NCI-H526 (cell line): Measurements from ENCODE around the gene MYO19.
A peak's percentile ranks its signal among the peaks of the same experiment; 100 is the strongest.
"Not testable (repeated sequence)": the region's sequence is repeated elsewhere in the genome, so short reads cannot be mapped to it uniquely, and the experiment has no call there.

Source experiments
- DNase-seq, 2 experiments: peaks; one replicate each; lab custom pipeline; 2025; lab: John Stamatoyannopoulos, UW

Gene MYO19

DNA sequence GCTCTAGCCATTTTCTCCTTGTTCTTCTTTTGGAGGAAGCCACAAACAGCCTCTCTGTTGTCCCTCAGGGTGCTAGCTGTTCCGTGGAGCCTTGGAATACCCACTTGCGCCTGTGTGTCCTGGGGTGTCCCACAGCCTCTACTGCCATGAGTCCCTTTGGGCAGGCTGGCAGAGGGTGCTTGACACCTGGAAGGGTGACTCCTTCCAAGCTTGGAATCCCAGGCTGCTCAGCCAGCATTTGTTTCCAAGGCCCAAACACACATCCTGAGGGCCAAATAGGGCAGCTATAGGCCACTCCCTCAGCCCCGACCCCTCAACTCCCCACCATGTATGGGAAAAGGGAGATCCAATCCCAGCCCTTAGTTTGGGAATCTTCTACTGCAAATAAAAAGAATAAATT is 33.3 kb downstream of the MYO19 start:
- no peak for DNase-seq

DNA sequence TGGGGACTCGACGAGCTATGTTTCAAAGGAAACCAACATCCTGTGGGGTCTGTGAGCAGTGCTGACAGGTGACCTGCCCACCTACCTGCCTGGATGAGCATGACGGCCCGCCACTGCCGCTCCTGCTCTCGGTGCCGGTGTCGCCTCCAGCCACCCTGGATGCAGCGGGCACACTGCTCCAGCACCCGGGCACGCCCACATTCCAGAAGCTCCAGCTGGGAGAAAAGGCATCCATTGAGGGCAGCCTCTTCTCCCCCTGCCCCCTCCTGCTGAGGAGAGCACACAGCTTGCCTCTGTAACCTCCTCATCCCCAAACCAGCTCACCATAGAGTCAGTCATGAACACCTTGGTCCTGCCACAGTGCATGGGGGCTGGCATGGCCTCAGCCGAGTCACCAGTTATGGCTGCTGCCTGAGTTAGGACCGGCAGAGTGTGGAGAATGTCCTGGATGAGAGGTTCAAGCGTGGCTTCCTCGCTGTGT is 33.9 kb downstream of the MYO19 start:
- DNase-seq, result no peak

DNA sequence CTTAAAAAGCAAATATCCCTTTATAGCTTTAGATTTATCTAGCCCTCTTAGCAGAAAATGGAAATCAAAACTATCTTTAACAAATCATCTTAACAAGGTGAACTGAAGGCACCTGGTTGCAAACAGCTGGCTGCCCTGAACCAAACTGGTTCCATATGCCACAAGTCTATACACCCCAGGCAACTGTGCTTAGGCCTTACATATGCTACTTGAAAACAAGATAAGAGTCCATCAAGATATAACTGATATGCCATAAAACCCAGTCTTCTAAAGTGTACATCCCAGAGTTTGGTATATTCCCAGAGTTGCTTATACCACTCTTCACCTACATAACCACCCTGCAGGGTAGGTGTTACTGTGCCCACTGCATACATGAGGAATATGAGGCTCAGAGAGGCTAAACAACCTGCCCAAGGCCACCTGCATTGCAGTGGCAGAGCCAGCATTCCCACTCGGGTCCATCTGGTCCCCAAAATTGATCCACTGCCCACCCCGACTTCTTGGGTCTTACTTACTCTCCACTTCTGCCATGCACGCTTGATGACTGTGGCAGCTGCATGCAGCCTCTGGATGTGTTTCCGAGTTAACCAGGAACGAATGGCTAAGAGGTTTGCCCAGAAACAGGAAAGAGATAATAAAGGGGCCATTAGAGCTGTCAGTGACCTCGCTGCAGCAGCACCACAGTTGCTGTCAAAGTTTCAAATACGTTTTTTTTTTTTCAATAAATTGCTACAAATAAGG is 35.9 kb downstream of the MYO19 start:
- DNase-seq, result no peak

DNA sequence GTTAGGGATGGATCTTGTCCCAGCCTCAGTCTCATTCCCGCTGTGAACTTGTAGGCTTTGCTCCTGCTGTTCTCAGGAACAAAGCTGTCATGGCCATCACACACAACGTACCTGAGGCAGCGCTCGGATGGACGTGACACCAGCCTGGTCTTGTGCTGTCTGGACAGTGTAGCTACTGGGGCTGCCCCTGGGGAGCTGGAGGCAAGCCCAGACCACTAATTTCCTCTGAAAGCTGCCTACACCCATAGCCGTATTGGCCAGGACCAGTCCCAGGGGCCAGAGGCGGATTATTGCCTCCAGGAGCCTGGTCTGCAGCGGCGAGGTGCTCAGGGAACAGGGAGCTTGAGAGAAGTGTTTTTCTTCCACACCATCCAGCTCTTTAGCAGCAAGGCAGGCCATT is 36.5 kb downstream of the MYO19 start:
- DNase-seq, result no peak

DNA sequence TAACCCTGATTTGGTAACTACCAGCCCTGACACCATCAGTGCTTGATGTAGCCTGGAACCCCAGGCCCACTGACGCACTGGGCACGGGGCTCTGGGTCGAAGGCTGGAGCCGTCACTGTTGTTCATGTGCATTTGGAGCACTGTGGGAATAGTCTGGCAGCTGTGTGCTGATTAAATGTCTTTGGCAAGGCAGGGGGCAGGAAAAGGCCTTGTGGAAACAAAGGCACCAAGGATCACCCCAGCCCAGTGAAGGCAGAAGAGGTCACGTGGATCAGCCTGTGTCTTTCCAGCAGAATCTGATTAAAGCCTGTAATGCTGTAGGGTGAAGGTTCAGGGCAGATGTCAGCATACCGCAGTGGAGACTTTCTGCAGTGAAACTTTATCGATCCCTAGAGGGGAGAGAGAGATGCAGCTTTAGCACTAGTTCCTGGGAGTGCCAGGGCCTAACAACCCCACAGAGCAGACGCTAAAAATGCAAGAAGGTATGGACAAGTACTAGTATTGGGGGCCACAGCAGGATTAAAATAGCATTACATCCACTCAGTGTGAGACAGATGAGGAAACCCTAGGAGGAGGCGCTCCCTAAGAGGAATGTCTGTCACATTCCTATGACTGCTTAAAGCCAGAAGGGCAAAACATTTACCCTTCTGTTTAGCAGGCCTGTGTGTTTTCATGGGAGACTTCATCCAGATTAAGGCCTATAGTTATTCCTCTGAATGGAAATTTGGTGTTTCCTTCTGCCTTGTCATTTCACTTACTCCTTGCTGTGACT is 38.5 kb downstream of the MYO19 start:
- no peak for DNase-seq

DNA sequence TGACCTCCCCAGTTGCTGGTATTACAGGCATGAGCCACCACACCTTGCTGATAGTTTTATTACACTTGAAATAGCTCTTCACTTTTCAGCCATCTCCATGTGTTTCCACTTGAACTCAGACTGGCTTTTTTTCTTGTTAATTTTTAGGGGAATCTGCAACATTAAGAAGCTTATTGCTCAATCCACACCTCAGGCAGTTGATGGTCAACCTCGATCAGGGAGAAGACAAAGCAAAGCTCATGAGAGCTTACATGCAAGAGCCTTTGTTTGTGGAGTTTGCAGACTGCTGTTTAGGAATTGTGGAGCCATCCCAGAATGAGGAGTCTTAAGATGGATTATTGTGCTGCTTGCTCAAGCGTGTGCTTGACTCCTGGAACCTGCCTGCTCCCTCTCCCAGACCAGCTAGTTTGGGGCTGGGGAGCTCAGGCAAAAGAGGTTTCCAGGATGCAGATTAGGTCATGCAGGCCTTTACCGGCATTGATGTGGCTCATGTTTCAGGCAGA is 39.5 kb downstream of the MYO19 start:
- no peak for DNase-seq

DNA sequence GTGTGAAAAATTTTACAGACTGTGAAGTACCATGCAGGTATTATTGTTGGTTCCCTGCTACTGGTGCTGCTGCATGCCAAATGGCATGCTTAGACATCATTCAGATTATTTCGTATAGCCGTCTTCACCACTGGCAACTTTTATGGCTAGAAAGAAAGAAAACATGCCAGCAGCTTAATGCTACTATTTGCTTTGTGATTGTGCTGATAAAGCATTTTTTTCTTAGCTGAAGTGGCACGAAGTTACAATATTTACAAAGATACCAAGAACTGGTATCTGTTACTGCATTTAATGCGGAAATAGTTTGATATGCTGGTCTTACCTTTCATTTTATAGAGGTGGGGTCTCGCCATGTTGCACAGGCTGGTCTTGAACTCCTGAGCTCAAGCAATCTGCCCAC is 40.0 kb downstream of the MYO19 start:
- DNase-seq, result no peak

DNA sequence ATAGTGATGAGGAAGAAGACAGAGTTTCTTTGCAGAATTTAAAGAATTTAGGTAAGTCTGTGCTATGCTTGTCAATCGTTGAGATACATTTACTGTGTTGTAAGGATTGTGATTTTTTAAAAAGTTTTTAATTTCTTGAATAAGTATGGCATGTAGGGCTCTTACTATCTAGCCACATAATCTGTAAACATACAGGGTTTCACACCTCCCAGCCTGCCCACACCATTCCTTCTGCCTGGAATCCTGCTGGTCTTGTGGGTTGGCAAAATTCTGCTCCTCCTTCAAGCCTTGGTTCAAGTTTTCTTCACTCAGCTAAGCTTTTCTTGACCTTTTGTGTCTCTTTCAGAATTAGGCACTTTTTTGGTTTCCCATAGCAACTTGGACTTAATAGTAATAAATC is 40.7 kb downstream of the MYO19 start:
- DNase-seq, result no peak

DNA sequence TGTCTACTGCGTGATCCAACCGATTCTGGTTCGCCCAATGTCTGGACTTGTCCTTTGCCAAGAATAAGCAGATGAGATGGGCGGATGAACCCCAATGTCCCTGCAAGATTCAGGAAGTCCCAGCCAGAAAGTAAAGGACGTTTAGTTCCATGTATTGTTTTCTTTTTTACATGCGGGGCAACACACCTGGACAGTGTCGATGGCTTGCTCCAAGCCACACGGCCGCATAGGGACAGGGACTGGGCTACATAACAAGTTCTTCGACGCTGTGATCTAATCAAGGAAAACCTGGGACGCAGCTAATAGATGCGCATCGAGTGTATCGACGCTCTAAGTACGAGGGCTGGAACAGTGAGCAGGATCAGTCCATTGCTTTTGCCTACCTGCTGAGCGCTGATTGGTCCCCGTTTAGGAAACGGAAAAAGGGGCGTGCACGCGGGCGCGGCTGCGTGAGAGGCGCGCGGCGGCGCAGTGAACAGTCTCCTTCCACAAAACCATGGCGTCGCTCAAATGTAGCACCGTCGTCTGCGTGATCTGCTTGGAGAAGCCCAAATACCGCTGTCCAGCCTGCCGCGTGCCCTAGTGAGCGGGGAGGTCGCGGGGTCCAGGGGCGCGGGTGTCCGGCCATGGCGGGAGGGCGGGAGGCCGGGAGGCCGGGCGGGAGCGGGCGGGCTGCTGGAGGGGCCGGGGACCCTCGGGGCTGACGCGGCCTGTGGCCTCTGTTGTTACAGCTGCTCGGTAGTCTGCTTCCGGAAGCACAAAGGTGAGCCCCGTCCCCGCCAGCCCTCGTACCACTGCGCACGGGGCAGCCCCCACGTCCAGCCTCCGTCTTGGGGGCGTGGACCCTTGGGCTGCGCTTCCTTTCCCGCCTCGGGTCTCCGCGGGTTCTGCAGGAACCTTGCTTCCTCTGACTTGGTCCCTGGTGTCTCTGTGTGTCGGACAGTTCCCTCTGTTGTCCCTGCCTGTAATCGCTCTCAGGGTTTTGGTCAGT is 48.2 kb downstream of the MYO19 start, which contains the start of gene ZNHIT3:
TSS of gene ZNHIT3 (plus strand) at position 478 of the 991 bp plus-strand sequence. CDS start at position 497, 19 bp downstream.
- DNase-seq, result peak; percentile 92 to 96

DNA sequence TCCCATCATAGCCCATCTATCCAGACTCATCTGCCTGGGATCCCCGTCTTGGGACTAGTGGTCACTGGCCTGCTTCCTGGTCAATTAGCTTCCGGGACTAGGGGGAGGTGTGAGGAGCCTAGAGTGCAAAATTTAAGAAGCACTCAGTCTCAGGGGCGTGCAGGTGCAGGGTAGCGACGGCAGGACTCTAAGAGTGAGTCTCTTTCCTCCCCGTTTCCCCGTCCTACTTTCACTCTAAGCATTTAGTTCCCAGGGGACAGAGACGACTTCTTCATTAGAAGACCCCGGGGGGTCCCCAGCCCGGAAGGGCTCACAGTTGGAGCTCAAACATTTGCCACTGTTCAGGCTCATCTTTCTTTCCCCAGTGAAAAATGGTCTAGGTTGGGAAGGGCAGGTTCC is 48.9 kb downstream of the MYO19 start:
- no peak for DNase-seq

DNA sequence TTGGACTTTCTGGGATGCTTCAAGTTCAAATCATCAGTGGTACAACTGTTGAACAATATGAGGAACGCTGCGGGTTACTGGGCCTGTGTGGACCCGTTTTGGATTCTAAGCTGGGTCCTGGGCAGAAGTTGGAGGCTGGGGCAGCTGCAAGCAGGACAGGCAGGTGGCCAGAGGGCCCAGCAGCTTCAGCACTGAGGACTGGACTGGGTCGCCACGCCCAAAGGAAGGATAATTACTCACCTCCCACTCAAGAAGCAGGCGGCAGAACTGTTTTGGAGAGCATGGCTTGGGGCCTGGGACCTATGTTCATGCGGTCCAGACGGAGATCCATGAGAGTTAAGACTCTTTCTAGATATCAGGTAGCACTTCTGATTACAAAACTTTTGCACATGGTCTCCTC is 49.6 kb downstream of the MYO19 start:
- DNase-seq, result no peak

DNA sequence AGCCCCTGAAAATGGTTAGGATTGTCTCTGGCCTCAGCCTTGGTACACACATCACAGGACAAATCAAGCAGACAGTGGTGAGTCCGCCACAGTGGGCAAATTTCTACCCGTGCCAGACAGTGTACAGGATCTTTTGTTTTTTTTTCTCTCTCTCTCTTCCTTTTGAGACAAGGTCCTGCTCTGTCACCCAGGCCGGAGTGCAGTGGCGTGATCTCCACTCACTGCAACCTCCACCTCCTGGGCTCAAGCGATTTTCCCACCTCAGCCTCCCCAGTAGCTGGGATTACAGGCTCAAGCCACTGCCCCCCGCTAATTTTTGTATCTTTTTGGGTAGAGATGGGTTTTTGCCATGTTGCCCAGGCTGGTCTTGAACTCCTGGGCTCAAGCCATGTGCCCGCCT is 50.6 kb downstream of the MYO19 start:
- not testable (repeated sequence) for DNase-seq

DNA sequence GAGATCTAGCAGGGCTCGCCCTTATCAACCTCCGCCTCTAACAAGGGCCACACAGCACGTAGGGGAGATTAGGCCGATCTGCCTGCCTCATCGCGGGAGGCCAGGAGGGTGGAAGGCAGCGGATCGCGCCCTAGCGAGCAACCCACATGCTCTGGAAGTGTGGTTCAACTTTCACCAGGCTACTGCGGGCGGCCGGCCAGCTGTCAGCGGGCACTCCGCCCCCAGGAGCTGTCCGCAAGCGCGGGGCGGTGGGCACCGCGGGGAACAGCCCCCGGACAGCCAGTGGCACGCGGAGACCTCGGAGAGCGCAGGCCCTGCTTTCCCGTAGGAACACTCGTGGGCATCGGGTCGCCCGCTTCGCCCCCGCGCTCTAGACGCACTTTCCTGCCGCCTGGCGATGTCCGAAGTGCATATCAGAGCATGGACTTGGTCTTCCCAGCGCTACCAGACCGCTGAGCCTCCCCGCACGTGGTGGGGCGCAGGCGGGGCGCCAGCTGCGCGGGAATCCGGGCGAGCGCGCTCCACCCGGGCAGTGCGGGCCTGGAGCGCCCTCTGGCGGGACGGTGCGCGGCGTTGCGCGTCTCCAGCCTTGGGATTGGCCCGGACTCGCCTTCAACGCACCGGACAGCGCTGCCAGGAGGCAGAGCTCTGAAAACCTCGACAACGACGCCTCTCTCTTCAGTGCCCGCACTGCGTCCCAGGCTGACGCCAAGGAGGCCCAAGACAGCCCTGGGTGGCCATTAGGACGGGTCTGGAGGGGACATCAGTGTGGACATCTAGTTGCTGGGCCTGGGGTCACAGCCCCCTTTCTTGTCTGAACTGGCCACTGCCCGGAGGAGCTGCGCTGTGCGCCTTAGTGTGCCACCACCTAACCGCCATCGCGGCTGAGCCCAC is 51.8 kb downstream of the MYO19 start:
- peak; percentile 43 to 93 for DNase-seq

DNA sequence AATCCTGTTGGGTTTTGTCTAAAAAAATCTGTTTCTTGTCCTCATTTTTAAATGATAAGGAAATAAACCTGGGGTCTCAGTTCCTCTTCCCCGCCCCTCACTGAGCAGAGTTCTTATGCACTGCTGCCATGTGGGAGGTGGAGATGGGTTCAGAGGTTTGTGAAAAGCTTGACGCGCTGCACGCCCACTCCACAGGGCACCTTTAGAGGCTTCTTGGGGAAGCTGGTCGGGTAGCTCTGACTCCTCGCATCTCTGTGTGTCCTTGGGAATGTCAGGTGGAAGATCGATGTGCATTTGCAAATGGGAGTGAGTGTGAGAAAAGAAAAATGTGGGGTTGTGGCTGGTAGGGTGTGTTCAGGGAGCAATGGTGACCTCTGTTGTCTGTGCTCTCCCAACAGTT is 52.8 kb downstream of the MYO19 start:
- no peak for DNase-seq

DNA sequence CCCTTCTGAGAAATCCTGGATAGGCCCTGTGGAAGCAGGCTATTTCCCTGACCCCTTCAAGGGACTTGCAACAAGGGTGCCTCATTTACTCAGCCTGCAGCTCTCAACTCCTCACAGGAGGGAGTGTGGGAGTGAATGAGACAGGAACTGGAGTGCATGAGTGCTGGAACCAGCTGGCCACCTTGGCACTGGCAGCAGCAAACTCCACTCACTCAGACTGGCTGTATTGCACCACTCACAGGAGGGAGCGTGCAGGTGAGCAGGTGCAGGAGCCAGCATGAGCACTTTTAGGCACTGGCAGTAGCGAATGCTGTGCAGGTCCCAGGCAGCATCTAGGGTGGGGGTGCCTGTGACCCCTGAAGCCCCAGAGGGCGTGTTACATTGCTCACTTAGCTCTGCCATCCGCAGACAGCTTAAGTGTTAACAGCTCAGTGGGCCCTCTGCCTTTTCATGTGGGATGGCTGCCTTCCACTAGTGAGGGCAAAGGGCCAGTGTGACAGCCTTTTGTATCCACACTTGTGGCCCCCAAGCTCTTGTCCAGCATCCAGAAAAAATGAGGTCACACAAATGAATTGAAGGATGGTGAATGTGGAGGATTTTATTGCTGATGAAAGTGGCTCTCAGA is 59.2 kb downstream of the MYO19 start:
- no peak for DNase-seq

DNA sequence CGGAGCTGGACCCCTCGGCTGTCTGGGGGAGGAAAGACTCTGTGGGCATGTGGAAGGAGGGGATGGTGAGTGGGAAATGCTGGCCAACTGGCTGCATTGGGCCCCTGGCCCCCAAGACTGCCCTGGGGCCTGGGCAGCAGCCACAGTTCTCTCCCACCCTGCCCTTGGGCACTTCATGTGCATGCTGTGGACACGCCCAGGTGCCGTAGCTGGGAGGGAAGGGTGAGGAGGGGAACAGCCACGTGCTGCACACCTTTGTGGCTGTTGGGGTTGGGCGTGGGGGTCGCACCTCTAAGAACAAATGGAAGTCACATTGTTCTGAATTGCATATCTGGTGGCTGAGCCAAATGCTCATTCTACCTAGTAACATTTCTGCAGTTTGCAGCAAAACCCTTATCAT is 60.1 kb downstream of the MYO19 start:
- DNase-seq, result no peak

DNA sequence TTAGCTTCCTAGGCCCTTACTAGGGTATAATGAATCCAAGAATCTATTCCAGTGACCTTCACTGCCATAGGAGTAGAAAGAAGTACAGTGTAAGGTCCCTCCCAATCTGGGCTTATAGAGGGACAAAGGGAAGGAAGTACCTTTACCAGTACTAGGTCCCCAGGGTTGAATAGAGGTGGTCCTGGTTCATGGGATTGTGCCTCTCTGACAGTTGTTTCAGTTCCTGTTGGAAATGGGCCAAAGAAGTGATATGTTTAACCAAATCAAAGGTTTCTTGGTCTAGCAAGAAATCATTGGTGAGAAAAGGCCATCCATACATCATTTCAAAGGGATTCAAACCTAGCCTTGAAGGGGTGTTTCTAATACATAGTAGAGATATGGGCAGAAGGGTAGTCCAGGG is 64.2 kb downstream of the MYO19 start:
- DNase-seq, result no peak

DNA sequence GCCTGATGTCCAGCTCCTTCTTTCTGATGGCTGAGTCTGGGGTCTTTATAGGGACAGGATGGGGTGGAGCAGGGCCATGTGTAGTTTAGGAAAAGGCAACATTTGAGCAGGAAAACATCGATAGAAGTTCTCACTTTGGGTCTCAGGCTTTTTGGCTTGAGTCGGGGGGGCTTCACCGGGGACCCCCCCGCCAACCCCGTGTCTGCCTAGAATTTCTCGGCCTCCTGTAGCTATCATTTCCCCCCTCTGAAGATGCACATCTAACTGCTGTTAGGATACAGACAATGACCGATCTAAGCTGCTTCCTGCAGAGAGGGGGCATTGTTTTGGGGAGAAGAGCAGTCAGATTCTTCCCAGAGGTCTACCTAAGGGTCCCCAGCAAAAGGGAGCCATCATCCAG is 64.9 kb downstream of the MYO19 start:
- no peak for DNase-seq

DNA sequence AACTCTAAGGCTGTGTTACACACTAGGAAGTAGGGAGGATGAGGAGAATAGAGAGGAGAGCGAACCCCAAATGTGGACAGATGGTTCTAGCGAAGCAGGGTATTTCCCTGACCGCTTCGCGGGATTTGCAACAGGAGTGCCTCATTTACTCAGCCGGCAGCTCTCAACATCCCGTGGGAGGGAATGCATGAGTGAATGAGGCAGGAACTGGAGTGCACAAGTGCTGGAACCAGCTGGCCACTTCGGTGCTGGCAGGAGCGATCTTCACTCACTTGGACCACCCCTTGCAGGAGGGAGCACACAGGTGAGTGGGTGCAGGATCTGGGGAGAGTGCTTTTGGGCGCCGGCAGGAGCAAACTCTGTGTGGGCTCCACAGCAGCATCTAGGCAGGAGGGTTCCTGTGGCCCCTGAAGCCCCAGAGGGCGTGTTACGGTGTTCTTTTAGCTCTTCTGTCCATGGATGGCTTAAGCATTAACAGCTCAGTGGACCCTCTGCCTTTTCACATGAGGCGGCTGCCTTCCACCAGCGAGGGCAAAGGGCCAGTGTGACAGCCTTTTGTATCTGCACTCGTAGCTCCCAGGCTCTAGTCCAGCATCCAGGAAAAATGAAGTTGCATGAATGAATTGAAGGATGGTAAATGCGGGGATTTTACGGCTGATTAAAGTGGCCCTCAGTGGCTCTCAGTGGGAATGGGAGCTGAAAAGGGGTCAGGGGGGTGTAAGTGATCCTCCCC is 65.6 kb downstream of the MYO19 start:
- peak in 1 of 2 experiments; percentile 5 for DNase-seq

DNA sequence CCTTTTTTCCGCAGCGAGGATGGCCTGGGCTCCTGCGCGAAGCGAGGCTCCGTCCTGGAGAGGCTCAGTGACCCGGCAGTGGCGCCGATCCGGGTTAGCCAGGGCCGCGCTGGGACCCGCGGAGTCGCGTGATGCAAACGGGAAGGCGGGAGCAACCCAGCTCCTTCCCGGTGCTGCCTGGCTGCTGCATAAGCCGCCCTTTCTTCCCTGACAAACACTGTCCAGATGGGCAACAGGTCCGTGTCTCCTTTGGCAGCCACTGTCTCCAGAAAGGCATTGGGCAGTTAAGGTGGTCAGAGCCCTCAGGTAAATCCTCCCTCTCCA is 69.9 kb downstream of the MYO19 start:
- no peak for DNase-seq
